Measurements from ENCODE around the gene SH3GL2. TPM values are rescaled to one million over a fixed set of nuclear protein-coding genes. Genes with fewer than 3 reads are reported as not detected.

SH3GL2 gene
- total and polyA plus RNA-seq, 8 donors, result 0.84 to 10.3 (median 6.3) TPM

DNA sequence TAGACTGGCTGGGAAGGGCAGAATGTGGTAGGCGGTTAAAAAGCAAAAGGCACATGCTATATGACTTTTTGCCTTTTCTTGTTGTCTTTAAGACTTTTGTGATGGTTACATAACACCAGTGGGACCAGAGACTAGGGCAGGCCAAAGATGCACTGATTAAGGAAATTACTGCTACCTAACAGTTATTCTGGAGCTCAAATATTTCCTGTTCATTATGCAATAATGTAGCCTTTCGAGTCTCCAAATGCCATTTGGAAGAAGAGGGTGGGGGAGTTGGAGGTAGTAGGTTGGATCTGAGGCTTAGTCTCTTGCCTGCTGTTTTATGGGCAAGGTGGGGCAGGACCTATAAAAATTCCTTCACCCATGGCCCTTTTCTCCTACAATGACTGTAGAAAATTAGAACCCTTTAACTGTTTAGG lies 51.7 kb downstream of the SH3GL2 start:
- H3K36me3 ChIP-seq, result no peaks in the 10 kb centered on the region
- DNase-seq (no peak), ATAC-seq (no peak)
- no peak overlapping the region for H3K4me3 ChIP-seq
- H3K4me1 ChIP-seq, result no peaks in the 10 kb centered on the region
- no peak overlapping the region for H3K27ac ChIP-seq
- TF ChIP-seq, protein P1, sequence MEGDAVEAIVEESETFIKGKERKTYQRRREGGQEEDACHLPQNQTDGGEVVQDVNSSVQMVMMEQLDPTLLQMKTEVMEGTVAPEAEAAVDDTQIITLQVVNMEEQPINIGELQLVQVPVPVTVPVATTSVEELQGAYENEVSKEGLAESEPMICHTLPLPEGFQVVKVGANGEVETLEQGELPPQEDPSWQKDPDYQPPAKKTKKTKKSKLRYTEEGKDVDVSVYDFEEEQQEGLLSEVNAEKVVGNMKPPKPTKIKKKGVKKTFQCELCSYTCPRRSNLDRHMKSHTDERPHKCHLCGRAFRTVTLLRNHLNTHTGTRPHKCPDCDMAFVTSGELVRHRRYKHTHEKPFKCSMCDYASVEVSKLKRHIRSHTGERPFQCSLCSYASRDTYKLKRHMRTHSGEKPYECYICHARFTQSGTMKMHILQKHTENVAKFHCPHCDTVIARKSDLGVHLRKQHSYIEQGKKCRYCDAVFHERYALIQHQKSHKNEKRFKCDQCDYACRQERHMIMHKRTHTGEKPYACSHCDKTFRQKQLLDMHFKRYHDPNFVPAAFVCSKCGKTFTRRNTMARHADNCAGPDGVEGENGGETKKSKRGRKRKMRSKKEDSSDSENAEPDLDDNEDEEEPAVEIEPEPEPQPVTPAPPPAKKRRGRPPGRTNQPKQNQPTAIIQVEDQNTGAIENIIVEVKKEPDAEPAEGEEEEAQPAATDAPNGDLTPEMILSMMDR (IDR thresholded peaks at IDR 0.05), result no peak
- peaks cover 0 to 2% of the 10 kb centered on the region in 2 donors for H3K9me3 ChIP-seq
- H3K27me3 ChIP-seq, result no peaks in the 10 kb centered on the region
- intact Hi-C loops (cut with DNase I), result no loop called here

DNA sequence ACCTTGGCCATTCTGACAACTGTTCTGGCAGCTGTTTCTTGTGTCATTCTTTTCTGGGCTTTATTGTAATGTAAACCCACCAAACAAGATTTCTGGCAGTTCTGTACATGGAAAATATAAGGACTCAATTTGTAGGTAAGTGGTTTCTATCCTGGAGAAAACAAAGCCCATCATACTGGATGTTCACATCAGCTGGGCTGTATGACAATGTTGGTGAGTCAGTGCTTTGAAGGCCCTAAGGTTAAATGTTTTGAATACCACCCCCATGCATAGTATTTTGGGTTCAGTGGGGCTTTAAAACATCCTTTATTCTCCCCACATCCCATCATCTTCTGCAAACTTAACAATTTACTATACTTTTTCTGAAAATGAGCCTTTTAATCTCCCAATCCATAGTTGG lies 52.5 kb downstream of the SH3GL2 start:
- Histone ChIP-seq H3K27ac (no peak overlapping the region), H3K36me3 (no peaks in the 10 kb centered on the region), H3K4me3 (no peak overlapping the region), H3K4me1 (no peaks in the 10 kb centered on the region), H3K9me3 (peaks cover 0 to 2% of the 10 kb centered on the region in 2 donors), H3K27me3 (no peaks in the 10 kb centered on the region)
- intact Hi-C loops (cut with DNase I), result no loop called here
- no peak for DNase-seq
- no peak for ATAC-seq
- TF ChIP-seq, protein P1 (IDR thresholded peaks at IDR 0.05), result no peak

DNA sequence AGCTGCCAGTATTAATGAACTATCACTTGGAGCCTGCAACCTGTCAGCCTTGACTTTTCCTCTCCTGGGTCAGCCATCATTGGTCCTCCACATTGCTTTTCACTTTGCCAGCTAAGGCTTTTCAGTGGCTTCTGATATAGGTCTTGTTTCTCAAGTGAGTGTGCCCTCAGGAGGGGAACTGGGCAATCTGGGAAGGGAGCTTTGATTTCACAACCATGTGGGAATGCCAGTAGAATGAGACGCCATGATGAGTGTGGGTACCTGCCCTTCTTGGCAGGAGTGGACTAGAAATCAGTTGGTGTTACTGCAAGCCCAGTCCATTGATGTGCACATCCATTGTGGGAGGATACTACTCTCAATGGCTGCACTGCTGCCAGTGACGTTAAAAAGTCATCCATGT lies 54.1 kb downstream of the SH3GL2 start:
- intact Hi-C loops (cut with DNase I), result no loop called here
- TF ChIP-seq, protein P1 (IDR thresholded peaks at IDR 0.05), result no peak
- Histone ChIP-seq H3K9me3 (peaks cover 0 to 2% of the 10 kb centered on the region in 2 donors), H3K4me3 (no peak overlapping the region), H3K36me3 (no peaks in the 10 kb centered on the region), H3K4me1 (no peaks in the 10 kb centered on the region), H3K27ac (no peak overlapping the region), H3K27me3 (no peaks in the 10 kb centered on the region)
- no peak for ATAC-seq
- DNase-seq, result no peak

DNA sequence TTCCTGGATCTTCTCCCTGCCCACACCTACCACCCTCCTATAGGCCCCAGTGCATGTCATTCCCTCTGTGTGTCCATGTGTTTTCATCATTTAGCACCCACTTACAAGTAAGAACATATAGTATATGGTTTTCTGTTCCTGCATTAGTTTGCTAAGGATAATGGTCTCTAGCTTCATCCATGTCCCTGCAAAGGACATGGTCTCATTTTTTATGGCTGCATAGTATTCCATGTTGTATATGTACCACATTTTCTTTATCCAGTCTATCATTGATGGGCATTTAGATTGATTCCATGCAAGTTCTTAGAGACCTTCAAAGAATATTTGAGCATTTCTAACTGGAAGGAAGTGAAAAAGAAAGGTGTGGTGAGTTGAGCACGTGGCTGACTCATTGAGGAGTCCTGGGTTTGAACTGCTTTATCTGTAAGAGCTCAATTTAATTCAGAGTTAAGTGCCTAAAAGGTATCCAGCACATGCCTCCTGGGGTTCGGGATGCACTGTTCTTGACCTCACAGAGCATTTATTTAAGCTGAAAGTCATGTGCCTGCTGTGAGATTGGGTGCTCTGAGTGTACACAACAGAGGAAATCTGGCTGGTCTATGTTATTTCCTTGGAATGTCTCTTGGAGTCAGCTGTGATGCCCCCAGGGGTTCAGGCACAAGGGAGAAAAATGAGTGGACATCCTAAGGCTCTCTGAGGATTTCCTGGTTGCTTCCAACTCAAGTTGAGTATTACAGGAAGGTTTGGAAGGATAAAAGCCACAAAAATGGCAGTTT lies 56.4 kb downstream of the SH3GL2 start:
- intact Hi-C loops (cut with DNase I), result no loop called here
- peaks cover 0 to 2% of the 10 kb centered on the region in 2 donors for H3K9me3 ChIP-seq

DNA sequence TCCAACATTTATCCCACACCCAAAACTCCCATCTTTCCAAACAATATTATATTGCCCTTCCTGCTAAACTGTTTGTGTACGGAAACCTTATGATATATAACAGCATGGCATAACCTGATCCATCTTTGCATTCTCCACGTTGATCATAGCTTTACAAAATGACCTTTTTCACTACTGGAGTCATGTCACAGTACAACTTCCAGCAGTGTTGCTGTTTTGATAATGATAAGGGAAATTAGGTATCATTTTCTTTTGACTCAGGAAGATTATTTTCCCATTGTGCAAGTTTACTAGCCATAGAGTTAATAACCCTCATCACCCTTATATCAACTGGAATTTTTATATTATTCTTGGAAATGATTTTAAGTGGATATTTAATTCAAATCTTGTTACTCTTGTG lies 57.5 kb downstream of the SH3GL2 start:
- Histone ChIP-seq H3K9me3 (peaks cover 0 to 2% of the 10 kb centered on the region in 2 donors), H3K27ac (no peak overlapping the region), H3K36me3 (no peaks in the 10 kb centered on the region), H3K27me3 (no peaks in the 10 kb centered on the region), H3K4me1 (no peaks in the 10 kb centered on the region), H3K4me3 (no peak overlapping the region)
- intact Hi-C loops (cut with DNase I), result no loop called here
- TF ChIP-seq, protein P1 (IDR thresholded peaks at IDR 0.05), result no peak
- ATAC-seq, result no peak
- no peak for DNase-seq

More for the DNA sequence above, 56.4 kb downstream of the SH3GL2 start:
- Histone ChIP-seq H3K27me3 (no peaks in the 10 kb centered on the region), H3K4me3 (no peak overlapping the region), H3K4me1 (no peaks in the 10 kb centered on the region), H3K36me3 (no peaks in the 10 kb centered on the region), H3K27ac (no peak overlapping the region)
- ATAC-seq (no peak), DNase-seq (no peak)
- TF ChIP-seq, protein P1 (IDR thresholded peaks at IDR 0.05), result no peak

Data from left lung (tissue), 10 donors.